ENCODE measurements around the gene MFAP3. TPM values are rescaled to one million over a fixed set of nuclear protein-coding genes. Genes with fewer than 3 reads are reported as not detected.

Gene MFAP3
- total RNA-seq, 2 donors from 2014 or later: 40.2 to 73.7 TPM

GRCh38 chr5:154038261-154038706 is 483 bp upstream of the MFAP3 start:
- no peak for DNase-seq (ENCODE audit: low spot score)
- TF ChIP-seq, protein P1, sequence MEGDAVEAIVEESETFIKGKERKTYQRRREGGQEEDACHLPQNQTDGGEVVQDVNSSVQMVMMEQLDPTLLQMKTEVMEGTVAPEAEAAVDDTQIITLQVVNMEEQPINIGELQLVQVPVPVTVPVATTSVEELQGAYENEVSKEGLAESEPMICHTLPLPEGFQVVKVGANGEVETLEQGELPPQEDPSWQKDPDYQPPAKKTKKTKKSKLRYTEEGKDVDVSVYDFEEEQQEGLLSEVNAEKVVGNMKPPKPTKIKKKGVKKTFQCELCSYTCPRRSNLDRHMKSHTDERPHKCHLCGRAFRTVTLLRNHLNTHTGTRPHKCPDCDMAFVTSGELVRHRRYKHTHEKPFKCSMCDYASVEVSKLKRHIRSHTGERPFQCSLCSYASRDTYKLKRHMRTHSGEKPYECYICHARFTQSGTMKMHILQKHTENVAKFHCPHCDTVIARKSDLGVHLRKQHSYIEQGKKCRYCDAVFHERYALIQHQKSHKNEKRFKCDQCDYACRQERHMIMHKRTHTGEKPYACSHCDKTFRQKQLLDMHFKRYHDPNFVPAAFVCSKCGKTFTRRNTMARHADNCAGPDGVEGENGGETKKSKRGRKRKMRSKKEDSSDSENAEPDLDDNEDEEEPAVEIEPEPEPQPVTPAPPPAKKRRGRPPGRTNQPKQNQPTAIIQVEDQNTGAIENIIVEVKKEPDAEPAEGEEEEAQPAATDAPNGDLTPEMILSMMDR (IDR thresholded peaks at IDR 0.05): no peak
- H3K9me3 ChIP-seq: no peaks in the 10 kb centered on the region
- H3K27me3 ChIP-seq (replicated peaks; ENCODE audit: insufficient read depth): no peaks in the 10 kb centered on the region
- H3K27ac ChIP-seq: peak overlapping the region; percentile 68 to 77
- H3K4me1 ChIP-seq (ENCODE audit: control insufficient read depth in 1 of 2, low read depth in 2 of 2): peaks cover 13 to 32% of the 10 kb centered on the region in 2 donors
- no peak for ATAC-seq (ENCODE audit: insufficient number of reproducible peaks, low FRiP score, low read depth)
- no peaks in the 10 kb centered on the region for H3K36me3 ChIP-seq
- H3K4me3 ChIP-seq: peak overlapping the region; percentile 88

- H3K27me3 ChIP-seq (replicated peaks; ENCODE audit: insufficient read depth): no peaks in the 10 kb centered on the region
- DNase-seq (ENCODE audit: low spot score) (no peak), ATAC-seq (ENCODE audit: insufficient number of reproducible peaks, low FRiP score, low read depth) (no peak)
- no peaks in the 10 kb centered on the region for H3K9me3 ChIP-seq
- peaks cover 13 to 32% of the 10 kb centered on the region in 2 donors for H3K4me1 ChIP-seq (ENCODE audit: control insufficient read depth in 1 of 2, low read depth in 2 of 2)
- H3K4me3 ChIP-seq: peak overlapping the region; percentile 88
- no peak overlapping the region for H3K27ac ChIP-seq
- no peaks in the 10 kb centered on the region for H3K36me3 ChIP-seq
- TF ChIP-seq, protein P1 (IDR thresholded peaks at IDR 0.05): no peak
Measured at GRCh38 chr5:154039458-154039829, 677 bp downstream of the MFAP3 start.

DNA sequence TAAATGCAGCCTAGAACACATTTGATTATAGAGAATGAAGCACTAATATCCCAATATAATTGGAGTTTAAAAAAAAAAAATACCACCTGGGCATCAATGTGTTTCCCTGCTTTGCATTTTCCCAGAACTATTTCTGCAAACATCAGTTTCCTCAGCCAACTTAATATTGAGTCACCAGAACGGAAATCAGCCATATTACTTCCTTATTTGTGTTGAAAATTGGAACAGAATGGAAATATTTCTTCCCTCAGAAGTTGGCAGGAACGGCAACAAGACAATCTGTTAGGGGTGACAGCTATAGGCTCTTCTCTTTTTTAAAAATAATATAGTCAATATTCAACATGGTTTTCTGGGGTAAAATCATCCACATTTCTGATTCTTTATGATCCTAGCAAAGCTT is 4.0 kb downstream of the MFAP3 start:
- Histone ChIP-seq H3K27me3 (replicated peaks; ENCODE audit: insufficient read depth) (no peaks in the 10 kb centered on the region), H3K4me1 (ENCODE audit: control insufficient read depth in 1 of 2, low read depth in 2 of 2) (peaks cover 10 to 23% of the 10 kb centered on the region in 2 donors), H3K9me3 (no peaks in the 10 kb centered on the region), H3K36me3 (no peaks in the 10 kb centered on the region), H3K27ac (no peak overlapping the region), H3K4me3 (no peak overlapping the region)
- TF ChIP-seq, protein P1 (IDR thresholded peaks at IDR 0.05): no peak
- ATAC-seq (ENCODE audit: insufficient number of reproducible peaks, low FRiP score, low read depth) (no peak), DNase-seq (ENCODE audit: low spot score) (no peak)

- H3K36me3 ChIP-seq: no peaks in the 10 kb centered on the region
- no peak overlapping the region for H3K4me3 ChIP-seq
- DNase-seq (ENCODE audit: low spot score): no peak
- H3K27me3 ChIP-seq (replicated peaks; ENCODE audit: insufficient read depth): no peaks in the 10 kb centered on the region
- TF ChIP-seq, protein P1 (IDR thresholded peaks at IDR 0.05): no peak
- no peak overlapping the region for H3K27ac ChIP-seq
- peaks cover 10 to 20% of the 10 kb centered on the region in 2 donors for H3K4me1 ChIP-seq (ENCODE audit: control insufficient read depth in 1 of 2, low read depth in 2 of 2)
- no peak for ATAC-seq (ENCODE audit: insufficient number of reproducible peaks, low FRiP score, low read depth)
- H3K9me3 ChIP-seq: no peaks in the 10 kb centered on the region
Measured at GRCh38 chr5:154044099-154044498, 5.3 kb downstream of the MFAP3 start.

DNA sequence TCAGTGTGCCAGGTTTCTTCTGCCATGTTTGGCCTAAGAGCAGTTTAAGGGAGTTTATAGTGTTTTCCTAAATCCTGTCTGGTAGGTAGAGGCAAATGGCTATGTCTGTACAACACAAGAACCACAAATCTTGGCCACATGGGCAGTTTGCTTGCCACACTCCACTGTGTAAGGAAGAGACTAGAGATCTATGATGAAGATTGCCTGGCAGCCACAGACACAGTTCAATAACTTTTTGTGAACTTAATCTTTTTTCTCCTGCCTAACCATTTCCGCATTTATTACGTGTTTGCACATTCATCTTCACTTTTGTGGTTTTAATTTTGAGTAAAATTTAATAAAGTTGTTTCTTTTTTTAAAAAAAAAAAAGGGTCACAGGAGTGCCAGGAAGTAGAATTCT is 5.8 kb downstream of the MFAP3 start:
- Histone ChIP-seq H3K4me1 (ENCODE audit: control insufficient read depth in 1 of 2, low read depth in 2 of 2) (peaks cover 8 to 15% of the 10 kb centered on the region in 2 donors), H3K4me3 (no peak overlapping the region), H3K36me3 (no peaks in the 10 kb centered on the region), H3K27ac (no peak overlapping the region), H3K27me3 (replicated peaks; ENCODE audit: insufficient read depth) (no peaks in the 10 kb centered on the region), H3K9me3 (no peaks in the 10 kb centered on the region)
- no peak for DNase-seq (ENCODE audit: low spot score)
- no peak for ATAC-seq (ENCODE audit: insufficient number of reproducible peaks, low FRiP score, low read depth)
- TF ChIP-seq, protein P1 (IDR thresholded peaks at IDR 0.05): no peak

Measured in thoracic aorta (tissue), 2 donors.